Liver (tissue), 3 donors: ENCODE measurements around the gene FKBP5.

ENCODE experiments used
- EGR1 ChIP-seq, 2 donors: IDR thresholded peaks; 2 replicates each; pipeline ENCODE4 v1.6.1; 2016 to 2018; ENCODE audit warnings: antibody characterized with exemption in 2 of 2, low read depth in 2 of 2
- GABPA ChIP-seq, 2 donors: IDR thresholded peaks in 1 of 2; conservative IDR thresholded peaks in 1 of 2; 2 replicates each; pipeline ENCODE4 v1.6.1; 2016; ENCODE audit warnings: antibody characterized with exemption in 2 of 2, mild to moderate bottlenecking in 1 of 2, moderate library complexity in 1 of 2
- HNF4G ChIP-seq: IDR thresholded peaks from 2 replicates; pipeline ENCODE4 v1.6.1; 2016; ENCODE audit warnings: antibody characterized with exemption
- JUND ChIP-seq, 2 donors: IDR thresholded peaks; 2 replicates each; pipeline ENCODE4 v1.6.1; 2016; ENCODE audit warnings: antibody characterized with exemption in 2 of 2
- NR2F2 ChIP-seq: IDR thresholded peaks from 2 replicates; pipeline ENCODE4 v1.6.1; 2016; ENCODE audit warnings: antibody characterized with exemption
- RAD21 ChIP-seq, 2 donors: IDR thresholded peaks; 2 replicates each; pipeline ENCODE4 v1.6.1; 2016; ENCODE audit warnings: antibody characterized with exemption in 2 of 2, mild to moderate bottlenecking in 2 of 2
- YY1 ChIP-seq: IDR thresholded peaks from 2 replicates; pipeline ENCODE4 v1.6.1; 2016; ENCODE audit warnings: antibody characterized with exemption, mild to moderate bottlenecking
- TF ChIP-seq, protein P1 (sequence below): fragments of 150-350 bp; IDR thresholded peaks from 2 replicates; pipeline ENCODE4 v1.5.1; 2017; ENCODE audit warnings: improper control_type of control experiment, low read depth, low read length; ENCODE audit not compliant: missing input control
- TF ChIP-seq, protein P2 (sequence below): IDR thresholded peaks from 2 replicates; pipeline ENCODE4 v1.6.1; 2016; ENCODE audit warnings: antibody characterized with exemption
- donor health status: healthy.
- donor health status: healthy.

DNA sequence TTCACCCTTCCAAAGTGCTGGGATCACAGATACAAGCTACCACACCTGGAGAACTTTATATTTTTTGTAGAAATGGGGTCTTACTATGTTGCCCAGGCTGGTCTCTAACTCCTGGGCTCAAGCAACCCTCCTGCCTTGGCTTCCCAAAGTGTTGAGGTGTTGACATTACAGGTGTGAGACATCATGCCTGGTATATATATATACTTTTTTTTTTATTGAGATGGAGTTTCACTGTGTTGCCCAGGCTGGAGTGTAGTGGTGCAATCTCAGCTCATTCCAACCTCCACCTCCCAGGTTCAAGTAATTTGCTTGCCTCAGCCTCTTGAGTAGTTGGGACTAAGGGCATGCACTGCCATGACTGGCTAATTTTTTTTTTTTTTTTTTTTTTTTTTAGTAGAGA, 5.4 kb downstream of the FKBP5 start:
- TF ChIP-seq EGR1 (IDR thresholded peaks at IDR 0.05; ENCODE audit: low read depth in 2 of 2) (no peak), YY1 (no peak), HNF4G (no peak), GABPA (IDR thresholded peaks at IDR 0.05 in 1 of 2, conservative IDR thresholded peaks at IDR 0.05 in 1 of 2) (no peak), RAD21 (IDR thresholded peaks at IDR 0.05) (no peak), JUND (IDR thresholded peaks at IDR 0.05) (no peak), NR2F2 (no peak)
- TF ChIP-seq, protein P1, sequence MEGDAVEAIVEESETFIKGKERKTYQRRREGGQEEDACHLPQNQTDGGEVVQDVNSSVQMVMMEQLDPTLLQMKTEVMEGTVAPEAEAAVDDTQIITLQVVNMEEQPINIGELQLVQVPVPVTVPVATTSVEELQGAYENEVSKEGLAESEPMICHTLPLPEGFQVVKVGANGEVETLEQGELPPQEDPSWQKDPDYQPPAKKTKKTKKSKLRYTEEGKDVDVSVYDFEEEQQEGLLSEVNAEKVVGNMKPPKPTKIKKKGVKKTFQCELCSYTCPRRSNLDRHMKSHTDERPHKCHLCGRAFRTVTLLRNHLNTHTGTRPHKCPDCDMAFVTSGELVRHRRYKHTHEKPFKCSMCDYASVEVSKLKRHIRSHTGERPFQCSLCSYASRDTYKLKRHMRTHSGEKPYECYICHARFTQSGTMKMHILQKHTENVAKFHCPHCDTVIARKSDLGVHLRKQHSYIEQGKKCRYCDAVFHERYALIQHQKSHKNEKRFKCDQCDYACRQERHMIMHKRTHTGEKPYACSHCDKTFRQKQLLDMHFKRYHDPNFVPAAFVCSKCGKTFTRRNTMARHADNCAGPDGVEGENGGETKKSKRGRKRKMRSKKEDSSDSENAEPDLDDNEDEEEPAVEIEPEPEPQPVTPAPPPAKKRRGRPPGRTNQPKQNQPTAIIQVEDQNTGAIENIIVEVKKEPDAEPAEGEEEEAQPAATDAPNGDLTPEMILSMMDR = no peak
- TF ChIP-seq, protein P2, sequence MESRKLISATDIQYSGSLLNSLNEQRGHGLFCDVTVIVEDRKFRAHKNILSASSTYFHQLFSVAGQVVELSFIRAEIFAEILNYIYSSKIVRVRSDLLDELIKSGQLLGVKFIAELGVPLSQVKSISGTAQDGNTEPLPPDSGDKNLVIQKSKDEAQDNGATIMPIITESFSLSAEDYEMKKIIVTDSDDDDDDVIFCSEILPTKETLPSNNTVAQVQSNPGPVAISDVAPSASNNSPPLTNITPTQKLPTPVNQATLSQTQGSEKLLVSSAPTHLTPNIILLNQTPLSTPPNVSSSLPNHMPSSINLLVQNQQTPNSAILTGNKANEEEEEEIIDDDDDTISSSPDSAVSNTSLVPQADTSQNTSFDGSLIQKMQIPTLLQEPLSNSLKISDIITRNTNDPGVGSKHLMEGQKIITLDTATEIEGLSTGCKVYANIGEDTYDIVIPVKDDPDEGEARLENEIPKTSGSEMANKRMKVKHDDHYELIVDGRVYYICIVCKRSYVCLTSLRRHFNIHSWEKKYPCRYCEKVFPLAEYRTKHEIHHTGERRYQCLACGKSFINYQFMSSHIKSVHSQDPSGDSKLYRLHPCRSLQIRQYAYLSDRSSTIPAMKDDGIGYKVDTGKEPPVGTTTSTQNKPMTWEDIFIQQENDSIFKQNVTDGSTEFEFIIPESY = no peak
